Activated T-helper 2 cell treated with anti-CD3 and anti-CD28 coated beads, Interferon-gamma antibody, Interleukin-2, Interleukin-4, amounts not matched to agents 10 μg/mL and 5 μg/mL and 100 μg/mL, durations not matched to agents 14 hours and 24 hours and 36 hours (primary cell): ENCODE results near the gene MYBPC1. TPM values are rescaled to one million over a fixed set of nuclear protein-coding genes. Genes with fewer than 3 reads are reported as not detected.

ENCODE experiments used
- DNase-seq: peaks from one replicate; pipeline ENCODE4 v3.0.0; 2021; ENCODE audit warnings: low spot score
- H3K27ac Mint-ChIP-seq: one replicate; pipeline ENCODE4 v1.8.0; 2021; ENCODE audit warnings: mixed read lengths
- H3K27me3 Mint-ChIP-seq: one replicate; pipeline ENCODE4 v1.8.0; 2021; ENCODE audit warnings: low read depth, mixed read lengths
- H3K36me3 Mint-ChIP-seq: one replicate; pipeline ENCODE4 v1.8.0; 2021; ENCODE audit warnings: low read depth, mixed read lengths
- H3K4me1 Mint-ChIP-seq: one replicate; pipeline ENCODE4 v1.8.0; 2021; ENCODE audit warnings: low read depth, mixed read lengths
- H3K4me3 Mint-ChIP-seq: one replicate; pipeline ENCODE4 v1.8.0; 2021; ENCODE audit warnings: low read depth, mild to moderate bottlenecking, moderate library complexity, mixed read lengths
- H3K9me3 Mint-ChIP-seq: one replicate; pipeline ENCODE4 v1.8.0; 2021; ENCODE audit warnings: mixed read lengths
- intact Hi-C: fragments of 100-400 bp; cut with micrococcal nuclease; formaldehyde crosslinking; loops from one replicate; pipeline ENCODE4 v1.15.1; 2023
- total RNA-seq: library from RNA; stranded (reverse); gene quantifications from 2 replicates; pipeline ENCODE4 v1.2.3, GENCODE V29; 2022

MYBPC1 gene
- total RNA-seq, 1 donor from 2014 or later, result not detected

DNA sequence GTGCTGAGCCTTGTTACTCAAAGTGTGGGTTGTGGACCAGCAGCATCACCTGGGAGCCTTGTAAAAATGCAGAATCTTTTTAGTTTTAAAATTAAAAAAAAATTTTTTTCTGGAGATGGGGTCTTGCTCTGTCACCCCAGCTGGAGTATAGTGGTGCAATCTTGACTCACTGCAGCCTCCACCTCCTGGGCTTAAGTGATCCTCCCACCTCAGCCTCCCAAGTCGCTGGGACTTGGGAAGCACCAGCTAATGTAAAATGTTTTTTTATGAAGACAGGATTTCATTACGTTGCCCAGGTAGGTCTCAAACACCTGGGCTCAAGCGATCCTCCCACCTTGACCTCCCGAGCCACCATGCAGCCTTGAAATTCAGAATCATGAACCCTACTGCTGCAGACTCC lies 14.4 kb downstream of the MYBPC1 start:
- Mint-ChIP-seq H3K27me3 (no peaks in the 10 kb centered on the region), H3K36me3 (no peaks in the 10 kb centered on the region), H3K4me1 (no peaks in the 10 kb centered on the region), H3K9me3 (no peaks in the 10 kb centered on the region), H3K4me3 (no peak overlapping the region), H3K27ac (no peak overlapping the region)
- DNase-seq, result no peak
- intact Hi-C loops, result no loop called here

DNA sequence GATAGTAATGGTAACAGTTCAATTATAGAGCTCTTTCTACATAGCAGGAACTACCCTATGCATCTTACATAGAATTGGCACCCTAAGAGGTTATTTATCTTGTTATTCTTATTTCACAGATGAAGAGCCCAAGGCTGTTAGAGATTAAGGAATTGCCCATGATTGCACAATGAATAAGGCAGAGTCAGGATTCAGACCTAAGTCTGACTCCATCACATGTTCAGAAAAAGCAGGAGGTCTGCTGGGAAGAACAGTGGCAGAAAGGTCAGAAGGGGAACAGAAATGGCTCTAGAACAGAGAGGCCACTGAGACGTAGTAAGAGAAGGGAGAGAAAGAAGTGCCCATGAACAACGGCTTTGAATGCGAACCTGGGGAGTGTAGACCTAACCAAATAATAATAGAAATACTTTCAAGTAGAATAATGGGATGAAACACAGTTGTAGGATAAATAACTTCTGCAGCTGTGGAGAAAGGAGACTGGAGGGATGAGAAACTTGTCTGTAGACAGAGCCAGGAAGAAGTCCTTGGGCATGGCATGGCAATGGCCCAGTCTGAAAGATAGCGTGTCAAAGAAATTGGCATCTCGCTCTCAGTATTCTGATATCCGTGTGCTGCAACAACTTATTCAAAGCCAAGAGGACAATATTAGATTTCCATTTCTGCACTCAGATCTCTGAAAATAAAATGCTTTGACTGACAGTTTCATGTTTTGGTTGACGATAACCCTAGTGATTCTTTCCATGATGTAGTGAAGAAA lies 17.6 kb downstream of the MYBPC1 start:
- Mint-ChIP-seq H3K4me1 (peaks cover 9% of the 10 kb centered on the region), H3K9me3 (no peaks in the 10 kb centered on the region), H3K27ac (no peak overlapping the region), H3K36me3 (no peaks in the 10 kb centered on the region), H3K27me3 (no peaks in the 10 kb centered on the region), H3K4me3 (no peak overlapping the region)
- no peak for DNase-seq
- intact Hi-C loops, result no loop called here

DNA sequence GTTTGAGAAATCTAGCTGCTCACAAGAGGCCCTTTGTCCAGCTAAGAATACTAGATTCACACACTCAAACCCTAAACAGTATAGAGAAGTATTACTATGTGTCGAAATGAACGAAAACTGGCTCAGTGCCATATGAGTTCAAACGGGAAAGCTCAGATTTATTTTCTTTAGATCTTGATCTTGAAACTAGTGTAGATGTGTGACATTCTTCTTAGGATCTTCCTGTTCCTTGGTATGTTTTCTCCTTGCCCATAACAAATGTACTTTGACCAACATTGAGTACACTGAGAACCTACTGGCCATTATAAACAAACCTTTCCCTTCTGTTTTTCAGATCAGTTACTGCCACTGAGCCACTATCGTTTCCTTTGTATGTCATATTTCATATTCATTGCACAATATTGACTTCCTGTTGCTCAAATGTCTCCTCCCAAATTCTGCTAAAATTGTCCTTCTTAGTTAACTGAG lies 21.3 kb downstream of the MYBPC1 start:
- H3K4me1 Mint-ChIP-seq, result peaks cover 10% of the 10 kb centered on the region
- H3K27ac Mint-ChIP-seq, result no peak overlapping the region
- H3K4me3 Mint-ChIP-seq, result no peak overlapping the region
- H3K36me3 Mint-ChIP-seq, result no peaks in the 10 kb centered on the region
- peaks cover 6% of the 10 kb centered on the region for H3K27me3 Mint-ChIP-seq
- intact Hi-C loops, result no loop called here
- H3K9me3 Mint-ChIP-seq, result no peaks in the 10 kb centered on the region
- DNase-seq, result no peak

DNA sequence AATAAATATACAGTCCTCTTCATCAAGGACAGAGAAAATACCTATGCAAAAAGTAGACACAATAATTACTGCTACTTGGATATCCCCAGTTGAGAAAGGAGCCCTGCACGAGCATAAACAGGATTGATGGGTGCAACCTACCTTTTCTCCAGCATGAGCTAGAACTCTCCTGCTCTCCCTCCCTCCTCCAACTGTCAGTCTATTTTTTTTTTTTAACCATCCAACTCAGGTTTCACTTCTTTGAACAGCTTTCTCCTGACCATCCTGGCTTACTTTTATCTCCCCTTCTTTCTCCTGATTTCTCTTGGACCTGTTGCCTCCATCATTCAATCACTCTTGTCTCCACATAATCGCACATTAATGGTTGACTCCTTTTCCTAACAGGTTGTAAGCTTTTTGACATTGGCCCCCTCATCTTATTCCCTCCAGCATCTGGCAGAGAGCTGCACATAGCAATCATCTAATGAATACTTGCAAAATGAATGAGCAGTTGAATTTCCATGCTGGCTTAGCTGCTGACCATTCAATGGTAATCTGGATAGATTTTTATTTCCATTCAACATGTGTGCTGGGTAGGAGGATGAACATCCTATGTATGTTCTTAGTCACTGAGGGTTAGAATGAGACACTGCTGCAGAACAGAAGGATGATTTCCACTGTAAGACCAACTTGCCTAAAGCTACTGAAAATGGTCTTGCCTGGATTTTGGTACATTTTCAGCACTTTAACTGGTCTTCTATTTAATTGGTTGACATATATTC lies 24.4 kb downstream of the MYBPC1 start:
- H3K27me3 Mint-ChIP-seq, result peaks cover 6% of the 10 kb centered on the region
- H3K27ac Mint-ChIP-seq, result no peak overlapping the region
- H3K9me3 Mint-ChIP-seq, result no peaks in the 10 kb centered on the region

DNA sequence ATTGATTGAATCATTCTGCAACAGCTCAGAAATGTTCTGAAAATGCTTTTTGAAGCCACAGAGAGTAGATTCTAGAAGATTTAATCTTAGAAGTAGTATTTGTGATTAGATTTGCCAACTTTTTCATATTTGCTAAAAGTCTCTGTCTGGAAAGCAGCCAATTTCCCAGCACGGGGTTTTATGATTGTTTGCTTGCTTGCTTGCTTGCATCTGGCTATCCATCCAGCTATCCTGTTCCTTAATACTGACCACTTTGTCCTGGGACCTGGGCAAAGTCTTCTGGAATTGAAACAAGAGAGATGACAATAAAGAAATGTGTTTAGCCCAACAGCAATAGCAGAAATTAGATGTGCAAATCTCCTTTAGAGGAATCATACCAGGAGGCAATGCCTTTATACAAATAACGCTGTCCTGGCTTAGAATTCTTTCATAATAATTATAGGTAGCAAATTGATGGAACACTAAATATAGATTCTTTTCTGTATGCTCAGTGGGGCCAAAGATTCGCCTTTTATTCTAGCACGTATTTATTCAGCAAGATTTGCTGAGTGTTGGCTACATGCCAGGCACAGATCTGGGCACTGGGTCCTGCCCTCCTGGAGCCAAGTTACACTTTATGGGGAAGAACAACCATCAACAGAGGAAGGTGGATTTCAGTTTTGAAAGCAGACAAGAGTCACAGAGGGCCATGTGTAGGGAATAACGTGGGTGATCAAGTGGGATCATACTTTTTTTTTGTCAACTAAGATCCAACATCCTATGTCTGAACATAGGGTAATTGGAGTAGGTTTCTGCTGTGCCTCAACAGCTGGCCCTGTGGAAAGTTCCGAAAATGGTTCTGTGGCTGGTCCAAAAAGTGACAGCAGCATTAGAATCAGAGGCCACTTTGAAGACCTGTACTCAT lies 25.3 kb downstream of the MYBPC1 start:
- H3K36me3 Mint-ChIP-seq, result no peaks in the 10 kb centered on the region
- DNase-seq, result no peak
- no peaks in the 10 kb centered on the region for H3K9me3 Mint-ChIP-seq
- intact Hi-C loops, result no loop called here
- peaks cover 6% of the 10 kb centered on the region for H3K27me3 Mint-ChIP-seq
- no peak overlapping the region for H3K27ac Mint-ChIP-seq
- no peak overlapping the region for H3K4me3 Mint-ChIP-seq
- peaks cover 10% of the 10 kb centered on the region for H3K4me1 Mint-ChIP-seq

More for the DNA sequence above, 24.4 kb downstream of the MYBPC1 start:
- intact Hi-C loops, result no loop called here
- Mint-ChIP-seq H3K4me3 (no peak overlapping the region), H3K4me1 (peaks cover 10% of the 10 kb centered on the region), H3K36me3 (no peaks in the 10 kb centered on the region)
- DNase-seq, result no peak

DNA sequence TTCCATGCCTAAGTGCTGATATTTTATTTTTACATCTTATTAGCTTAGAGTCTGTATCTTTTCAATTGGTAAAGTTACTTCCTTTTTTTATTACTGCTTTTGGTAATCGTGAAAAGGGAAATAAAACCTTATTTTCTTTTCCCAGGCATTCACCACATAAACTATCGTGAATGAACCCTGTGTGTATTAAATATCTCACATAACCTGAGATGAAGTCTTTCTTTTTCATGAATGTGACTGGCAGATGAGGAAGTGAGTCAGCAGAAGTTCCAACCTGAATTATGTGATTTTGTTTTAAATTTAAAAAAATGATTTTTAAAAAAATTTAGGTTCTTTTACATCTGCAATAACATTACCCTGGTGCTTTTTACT lies 26.0 kb downstream of the MYBPC1 start:
- Mint-ChIP-seq H3K27ac (no peak overlapping the region), H3K27me3 (peaks cover 6% of the 10 kb centered on the region), H3K4me1 (peaks cover 9% of the 10 kb centered on the region), H3K4me3 (no peak overlapping the region), H3K36me3 (no peaks in the 10 kb centered on the region), H3K9me3 (no peaks in the 10 kb centered on the region)
- no peak for DNase-seq
- intact Hi-C loops, result no loop called here

DNA sequence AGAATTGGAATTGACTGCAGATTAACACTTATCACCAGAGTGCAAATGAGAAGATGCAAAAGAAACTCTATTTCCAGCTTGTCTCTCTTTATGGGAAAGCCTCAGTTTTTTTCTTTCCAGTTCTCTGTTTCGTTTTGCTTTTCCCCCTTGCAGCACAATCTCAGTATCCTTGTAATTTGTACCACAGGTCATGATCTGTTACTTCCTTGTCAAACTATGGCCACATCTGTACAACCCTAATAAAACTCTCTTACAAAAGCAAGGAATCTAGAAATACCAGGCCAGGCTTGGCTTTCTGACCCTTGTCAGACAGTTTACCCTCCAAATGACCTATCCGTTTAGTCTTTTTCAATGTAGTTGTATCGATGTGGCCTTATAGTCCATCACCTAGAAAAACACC lies 33.9 kb downstream of the MYBPC1 start:
- H3K27ac Mint-ChIP-seq, result no peak overlapping the region
- peaks cover 2% of the 10 kb centered on the region for H3K4me1 Mint-ChIP-seq
- no peaks in the 10 kb centered on the region for H3K9me3 Mint-ChIP-seq
- intact Hi-C loops, result no loop called here
- H3K27me3 Mint-ChIP-seq, result peaks cover 5% of the 10 kb centered on the region
- DNase-seq, result no peak
- no peaks in the 10 kb centered on the region for H3K36me3 Mint-ChIP-seq
- H3K4me3 Mint-ChIP-seq, result no peak overlapping the region

DNA sequence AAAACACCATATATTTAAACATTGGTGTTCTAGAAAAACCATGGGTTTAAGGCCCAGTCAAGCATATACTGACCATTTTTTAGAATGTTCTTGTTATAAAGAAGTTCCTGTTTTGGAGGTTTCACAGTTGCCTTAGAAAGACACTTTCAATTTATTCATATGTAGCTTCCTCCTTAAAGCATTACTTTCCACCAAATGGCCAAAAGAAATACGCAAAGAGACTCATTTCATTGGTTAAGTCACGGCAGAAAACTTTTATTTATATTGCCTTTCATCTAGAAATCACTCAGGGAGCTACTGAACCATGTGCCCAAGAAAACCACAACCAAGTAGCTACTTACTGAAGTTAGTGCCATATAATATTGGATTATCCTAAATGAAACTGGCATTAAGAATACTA lies 40.0 kb downstream of the MYBPC1 start:
- H3K36me3 Mint-ChIP-seq, result no peaks in the 10 kb centered on the region
- H3K27ac Mint-ChIP-seq, result no peak overlapping the region
- H3K4me3 Mint-ChIP-seq, result no peak overlapping the region
- peaks cover 3% of the 10 kb centered on the region for H3K27me3 Mint-ChIP-seq
- intact Hi-C loops, result no loop called here
- no peak for DNase-seq
- H3K9me3 Mint-ChIP-seq, result no peaks in the 10 kb centered on the region
- peaks cover 16% of the 10 kb centered on the region for H3K4me1 Mint-ChIP-seq

DNA sequence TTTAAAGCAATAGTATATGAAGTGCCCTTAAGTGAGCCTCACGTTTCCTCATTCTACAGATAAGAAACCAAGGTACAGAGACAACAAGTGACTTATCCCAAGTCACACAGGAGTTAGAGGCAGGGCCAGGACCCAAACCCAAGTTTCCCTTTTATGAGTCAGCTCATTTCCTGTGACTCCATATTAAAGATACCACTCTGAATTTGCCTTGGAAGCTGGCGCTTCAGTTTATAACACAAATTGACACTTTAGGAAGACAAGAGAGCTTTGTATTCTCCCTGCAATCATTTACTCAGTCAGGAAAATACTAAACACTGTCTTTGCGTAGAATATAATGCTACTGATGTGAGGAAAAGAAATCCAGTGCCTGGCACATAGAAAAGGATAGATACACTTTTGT lies 43.2 kb downstream of the MYBPC1 start:
- no peak for DNase-seq
- H3K27ac Mint-ChIP-seq, result no peak overlapping the region
- no peak overlapping the region for H3K4me3 Mint-ChIP-seq
- H3K4me1 Mint-ChIP-seq, result peaks cover 22% of the 10 kb centered on the region
- no peaks in the 10 kb centered on the region for H3K36me3 Mint-ChIP-seq
- intact Hi-C loops, result no loop called here
- H3K27me3 Mint-ChIP-seq, result peaks cover 21% of the 10 kb centered on the region
- H3K9me3 Mint-ChIP-seq, result no peaks in the 10 kb centered on the region

DNA sequence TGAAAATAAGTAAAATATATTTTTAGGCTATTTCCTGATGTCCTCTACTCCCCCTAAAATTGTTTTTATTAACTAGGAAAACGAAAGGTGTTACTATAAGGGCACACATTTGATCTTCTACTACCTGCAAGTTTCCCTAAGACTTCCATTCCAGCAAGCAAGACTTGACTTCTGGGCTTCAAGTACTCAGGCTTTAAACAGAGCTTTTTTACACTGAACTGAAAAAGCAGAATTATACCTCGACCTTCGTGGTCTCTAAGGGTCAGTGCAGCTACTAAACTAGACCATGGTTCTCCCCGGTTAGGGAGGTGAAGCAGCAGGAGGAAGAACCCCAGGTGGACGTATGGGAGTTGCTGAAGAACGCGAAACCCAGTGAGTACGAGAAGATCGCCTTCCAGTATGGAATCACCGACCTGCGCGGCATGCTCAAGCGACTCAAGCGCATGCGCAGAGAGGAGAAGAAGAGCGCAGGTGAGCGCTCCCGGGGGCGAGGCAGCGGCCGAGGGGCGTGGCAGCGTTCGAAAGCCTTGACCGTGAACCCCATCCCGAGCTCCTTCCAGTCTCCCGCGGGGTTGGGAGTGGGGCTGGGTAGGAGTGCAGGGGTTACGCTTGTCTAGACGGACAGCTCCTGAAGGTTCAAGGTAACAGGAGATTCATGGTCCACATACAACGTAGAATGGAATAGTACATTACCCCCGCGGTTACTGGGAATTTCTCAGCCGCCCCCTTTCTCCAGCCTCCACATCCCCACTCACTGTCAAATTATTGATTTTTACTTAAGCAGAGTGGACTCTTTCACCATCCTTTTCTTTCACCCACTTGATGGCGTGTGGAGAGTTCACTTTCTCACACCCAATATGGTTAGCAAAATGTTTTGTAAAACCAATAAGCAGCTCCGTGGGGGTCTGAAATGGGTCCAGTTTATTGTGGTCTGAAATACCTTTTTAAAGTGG lies 47.6 kb downstream of the MYBPC1 start:
- no peak for DNase-seq
- intact Hi-C loops, result no loop called here

DNA sequence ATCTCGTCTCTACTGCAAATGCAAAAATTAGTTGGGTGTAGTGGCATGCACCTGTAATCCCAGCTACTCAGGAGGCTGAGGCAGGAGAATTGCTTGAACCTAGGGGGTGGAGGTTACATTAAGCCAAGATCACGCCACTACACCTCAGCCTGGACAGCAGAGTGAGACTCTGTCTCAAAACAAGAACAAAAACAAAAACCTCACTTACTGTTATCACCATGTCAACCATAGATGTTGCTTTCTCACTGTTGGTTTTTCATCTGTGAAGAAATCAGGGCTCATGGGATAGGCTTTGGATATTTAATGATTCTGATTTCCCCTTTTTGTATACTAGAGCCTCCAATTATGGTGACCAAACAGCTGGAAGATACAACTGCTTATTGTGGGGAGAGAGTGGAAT lies 52.9 kb downstream of the MYBPC1 start:
- Mint-ChIP-seq H3K4me1 (peaks cover 5% of the 10 kb centered on the region), H3K4me3 (no peak overlapping the region), H3K9me3 (no peaks in the 10 kb centered on the region), H3K27ac (no peak overlapping the region), H3K36me3 (no peaks in the 10 kb centered on the region), H3K27me3 (peaks cover 22% of the 10 kb centered on the region)
- intact Hi-C loops, result no loop called here
- DNase-seq, result no peak

More for the DNA sequence above, 47.6 kb downstream of the MYBPC1 start:
- H3K9me3 Mint-ChIP-seq, result no peaks in the 10 kb centered on the region
- H3K27ac Mint-ChIP-seq, result no peak overlapping the region
- H3K4me1 Mint-ChIP-seq, result peaks cover 9% of the 10 kb centered on the region
- H3K27me3 Mint-ChIP-seq, result peaks cover 33% of the 10 kb centered on the region
- no peak overlapping the region for H3K4me3 Mint-ChIP-seq
- H3K36me3 Mint-ChIP-seq, result no peaks in the 10 kb centered on the region

DNA sequence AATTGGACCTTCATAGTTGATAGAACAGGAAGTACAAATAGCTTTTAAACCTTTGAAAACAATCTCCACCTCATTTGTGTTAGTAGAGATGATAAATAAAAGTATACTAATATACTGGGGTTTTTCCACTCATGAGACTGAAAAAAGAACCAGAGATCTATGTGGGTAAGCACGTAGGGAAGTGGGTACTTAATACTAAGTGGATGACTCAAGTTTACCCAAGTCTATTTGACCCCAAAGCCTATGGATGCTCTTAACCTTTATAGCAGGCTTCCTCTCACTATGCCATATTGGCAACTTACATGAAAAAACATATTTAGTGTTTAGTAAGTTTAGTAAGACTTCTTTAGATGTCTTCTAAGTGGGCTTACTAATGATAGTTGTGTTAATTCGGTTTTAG lies 53.4 kb downstream of the MYBPC1 start:
- Mint-ChIP-seq H3K27me3 (peaks cover 21% of the 10 kb centered on the region), H3K4me1 (peaks cover 5% of the 10 kb centered on the region), H3K4me3 (no peak overlapping the region), H3K36me3 (no peaks in the 10 kb centered on the region), H3K27ac (no peak overlapping the region), H3K9me3 (no peaks in the 10 kb centered on the region)
- DNase-seq, result no peak
- intact Hi-C loops, result no loop called here
